Lower leg skin (tissue), 3 donors: ENCODE data around the gene FGF12.

Experiments
- CTCF ChIP-seq, 3 donors: fragments of 450-650 bp; IDR thresholded peaks; one replicate each; pipeline ENCODE4 v1.5.1; 2016; ENCODE audit warnings: antibody characterized with exemption in 3 of 3, mild to moderate bottlenecking in 3 of 3, moderate library complexity in 2 of 3
- POLR2A ChIP-seq, 2 donors: fragments of 450-650 bp; IDR thresholded peaks; one replicate each; pipeline ENCODE4 v1.6.1; 2016 to 2017; ENCODE audit warnings: antibody characterized with exemption in 2 of 2, mild to moderate bottlenecking in 1 of 2, moderate library complexity in 1 of 2

GRCh38 chr3:192449036-192449435 lies 278.3 kb downstream of the FGF12 start:
- TF ChIP-seq POLR2A (IDR thresholded peaks at IDR 0.05), result no peak
- no peak for TF ChIP-seq CTCF (IDR thresholded peaks at IDR 0.05)
